HG02981 (cell line): ENCODE measurements around the gene ROPN1.

Experiments
- ATAC-seq: cut with Tn5 transposase; IDR thresholded peaks from one replicate; pipeline ENCODE4 v1.9.1; 2021; ENCODE audit warnings: mild to moderate bottlenecking, moderate library complexity; ENCODE audit not compliant: unreplicated experiment

Gene ROPN1

GRCh38 chr3:123951522-123952447, 40.1 kb downstream of the ROPN1 start:
- no peak for ATAC-seq

DNA sequence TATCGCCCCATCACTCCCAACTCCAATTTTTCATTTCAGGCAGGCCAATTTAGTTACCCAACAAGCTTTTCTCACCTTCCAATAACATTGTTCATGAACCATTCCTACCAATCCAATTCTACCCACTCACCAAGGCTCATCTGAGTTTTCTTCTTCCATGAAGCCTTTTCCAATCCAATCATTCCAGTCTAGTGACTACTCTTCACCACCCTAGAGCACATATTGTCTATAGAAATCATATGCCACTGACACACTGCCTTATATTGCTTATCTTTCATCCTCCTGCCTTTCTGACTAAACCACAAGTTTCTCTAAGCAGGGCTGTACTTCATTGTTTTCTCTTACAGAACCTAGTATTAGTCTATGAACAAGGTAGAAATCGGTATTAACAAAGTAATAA, 42.3 kb downstream of the ROPN1 start:
- ATAC-seq, result no peak

- no peak for ATAC-seq
These were observed 43.5 kb downstream of the ROPN1 start for GRCh38 chr3:123948449-123948848.

- no peak for ATAC-seq
These were observed 44.4 kb downstream of the ROPN1 start for GRCh38 chr3:123947482-123947881.

DNA sequence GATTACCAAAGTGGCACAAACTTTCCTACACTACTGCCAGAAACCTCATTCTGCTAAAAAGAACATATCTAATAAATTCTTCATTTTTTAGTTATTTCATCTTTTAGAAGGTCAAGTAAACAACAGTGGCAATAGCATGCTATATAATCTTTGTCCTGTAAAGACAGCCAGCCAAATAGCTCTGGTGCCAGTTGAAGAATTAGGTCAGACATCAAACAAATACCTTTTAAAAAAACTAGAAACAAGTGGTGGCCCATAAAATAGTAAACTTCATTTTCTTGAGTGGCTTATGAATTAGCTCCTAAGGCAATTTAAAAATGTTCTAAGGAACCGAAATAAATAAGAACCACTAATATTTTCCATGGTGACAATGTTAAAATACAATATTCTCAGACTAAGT, 50.4 kb downstream of the ROPN1 start:
- ATAC-seq, result no peak

DNA sequence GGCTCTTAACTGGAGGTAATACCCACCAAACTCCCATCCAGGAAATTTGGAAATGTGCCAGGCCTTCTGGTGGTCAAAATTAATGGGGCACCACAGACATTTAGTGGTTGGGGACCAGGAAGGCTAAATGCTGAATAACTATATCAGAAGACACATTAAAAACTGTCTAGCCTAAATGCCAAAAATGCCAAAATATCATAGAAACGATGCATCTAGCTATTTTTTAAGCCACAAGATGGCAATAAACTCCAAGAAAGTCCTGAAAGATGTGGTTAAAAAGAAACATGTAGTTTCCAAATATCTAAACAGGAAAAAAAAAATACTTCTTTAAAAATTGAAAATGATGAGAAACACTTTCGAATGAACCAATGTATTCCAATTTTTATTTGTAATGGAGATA, 50.8 kb downstream of the ROPN1 start:
- no peak for ATAC-seq

- ATAC-seq, result no peak
These were observed 52.2 kb downstream of the ROPN1 start for GRCh38 chr3:123939706-123940105.

DNA sequence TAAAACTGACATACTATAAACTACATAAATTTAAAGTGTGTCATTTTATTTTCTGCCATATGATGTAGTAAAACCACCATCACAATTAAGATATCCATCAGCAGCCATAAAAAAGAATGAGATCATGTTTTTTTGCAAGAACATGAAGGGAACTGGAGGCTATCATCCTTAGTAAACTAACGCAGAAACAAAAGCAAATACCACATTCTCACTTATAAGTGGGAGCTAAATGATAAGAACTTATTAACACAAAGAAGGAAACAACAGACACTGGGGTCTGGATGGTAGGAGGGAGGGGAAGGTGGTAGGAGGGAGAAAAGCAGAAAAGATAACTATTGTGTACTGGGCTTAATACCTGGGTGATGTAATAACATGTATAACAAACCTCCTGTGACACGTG, 55.5 kb downstream of the ROPN1 start:
- ATAC-seq, result no peak

GRCh38 chr3:123935830-123936229, 56.1 kb downstream of the ROPN1 start:
- no peak for ATAC-seq

- no peak for ATAC-seq
These were observed 57.7 kb downstream of the ROPN1 start for GRCh38 chr3:123934250-123934649.

GRCh38 chr3:123930445-123930844, 61.5 kb downstream of the ROPN1 start:
- ATAC-seq, result no peak

DNA sequence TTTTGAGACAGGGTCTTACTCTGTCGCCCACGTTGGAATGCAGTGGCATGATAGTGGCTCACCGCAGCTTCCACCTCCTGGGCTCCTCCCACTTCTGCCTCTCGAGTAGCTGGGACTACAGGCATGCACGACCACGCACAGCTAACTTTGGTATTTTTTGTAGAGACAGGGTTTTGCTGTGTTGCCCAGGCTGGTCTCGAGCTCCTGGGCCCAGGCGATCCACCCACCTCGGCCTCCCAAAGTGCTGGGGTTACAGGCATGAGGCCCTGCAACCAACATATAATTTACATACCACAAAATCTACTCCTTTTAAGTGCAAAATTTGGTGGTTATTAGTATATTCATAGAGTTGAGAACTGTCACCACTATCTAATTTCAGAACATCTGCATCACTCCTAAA, 62.6 kb downstream of the ROPN1 start:
- ATAC-seq, result no peak

DNA sequence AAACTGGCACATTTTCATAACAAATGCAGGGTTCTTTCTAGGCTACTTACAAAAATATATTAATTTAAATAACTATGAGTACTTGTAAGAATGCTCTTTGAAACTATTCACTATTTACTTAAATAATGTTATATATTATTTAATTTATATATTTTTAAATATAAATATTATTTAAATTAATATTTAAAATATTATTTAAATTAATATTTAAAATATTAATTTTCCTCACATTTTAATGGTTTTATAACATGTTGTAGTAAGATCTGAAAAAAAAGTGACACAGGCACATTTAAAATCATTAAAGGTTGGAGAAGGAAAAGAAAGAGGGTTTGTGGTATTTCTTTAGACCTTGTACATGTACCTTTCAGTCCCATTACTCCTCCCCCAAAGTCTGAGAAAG, 65.5 kb downstream of the ROPN1 start:
- ATAC-seq, result no peak

GRCh38 chr3:123920868-123921267, 71.1 kb downstream of the ROPN1 start:
- ATAC-seq, result no peak

DNA sequence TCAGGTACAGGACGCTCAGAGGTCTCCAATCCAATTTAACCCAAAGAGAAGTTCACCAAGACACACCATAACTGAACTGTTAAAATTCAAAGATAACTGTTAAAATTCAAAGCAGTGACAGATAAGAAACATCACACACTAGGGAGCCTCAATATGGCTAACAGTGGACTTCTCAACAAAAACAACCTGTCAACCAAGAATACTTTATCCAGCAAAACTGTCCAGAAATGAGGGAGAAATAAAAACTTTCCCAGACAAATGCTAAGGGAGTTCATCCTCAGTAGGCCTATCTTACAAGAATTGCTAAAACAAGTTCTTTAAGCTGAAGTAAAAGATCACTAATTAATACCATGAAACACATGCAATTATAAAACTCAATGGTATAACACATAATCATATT, 71.5 kb downstream of the ROPN1 start:
- no peak for ATAC-seq

DNA sequence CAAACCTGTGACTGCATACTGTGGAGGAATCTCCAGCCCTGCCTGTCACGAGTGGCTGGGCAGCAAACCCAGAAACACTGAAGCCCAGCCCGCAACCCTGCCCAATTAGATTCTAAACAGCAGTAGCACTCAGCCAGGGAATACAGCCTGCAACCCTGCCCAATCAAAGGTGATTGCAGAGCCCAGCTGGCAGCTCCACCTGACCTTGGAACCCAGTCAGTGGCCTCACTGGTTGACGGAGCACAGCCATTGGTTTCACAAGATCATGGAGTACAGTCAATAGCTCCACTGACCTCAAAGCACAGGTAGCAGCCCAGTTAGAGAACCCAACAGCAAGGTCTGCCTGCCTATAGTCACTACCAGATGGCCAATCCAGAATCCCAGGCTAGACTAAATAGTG, 72.6 kb downstream of the ROPN1 start:
- ATAC-seq, result no peak
